Ishikawa (cell line): Measurements from ENCODE around the gene RASAL3.

Experiments
- CEBPB ChIP-seq: IDR thresholded peaks from 2 replicates; pipeline ENCODE4 v1.6.1; 2012
- CREB1 ChIP-seq: IDR thresholded peaks from 2 replicates; pipeline ENCODE4 v1.6.1; 2012; ENCODE audit warnings: low read depth
- EGR1 ChIP-seq: IDR thresholded peaks from 2 replicates; pipeline ENCODE4 v1.6.1; 2012
- FOXM1 ChIP-seq: IDR thresholded peaks from 2 replicates; pipeline ENCODE4 v1.6.1; 2012; ENCODE audit warnings: low read depth, borderline replicate concordance
- NFIC ChIP-seq: IDR thresholded peaks from 2 replicates; pipeline ENCODE4 v1.6.1; 2012
- RAD21 ChIP-seq: IDR thresholded peaks from 2 replicates; pipeline ENCODE4 v1.6.1; 2012; ENCODE audit warnings: low read depth
- REST ChIP-seq: IDR thresholded peaks from 2 replicates; pipeline ENCODE4 v1.6.1; 2012; ENCODE audit warnings: low read depth, mild to moderate bottlenecking
- ZBTB7A ChIP-seq: IDR thresholded peaks from 2 replicates; pipeline ENCODE4 v1.6.1; 2012; ENCODE audit warnings: low read depth
- TF ChIP-seq, protein P1 (sequence below): IDR thresholded peaks from 2 replicates; pipeline ENCODE4 v1.6.1; 2012

The RASAL3 gene

GRCh38 chr19:15404097-15404779 lies 60.1 kb downstream of the RASAL3 start:
- TF ChIP-seq CEBPB (no peak), FOXM1 (no peak)

DNA sequence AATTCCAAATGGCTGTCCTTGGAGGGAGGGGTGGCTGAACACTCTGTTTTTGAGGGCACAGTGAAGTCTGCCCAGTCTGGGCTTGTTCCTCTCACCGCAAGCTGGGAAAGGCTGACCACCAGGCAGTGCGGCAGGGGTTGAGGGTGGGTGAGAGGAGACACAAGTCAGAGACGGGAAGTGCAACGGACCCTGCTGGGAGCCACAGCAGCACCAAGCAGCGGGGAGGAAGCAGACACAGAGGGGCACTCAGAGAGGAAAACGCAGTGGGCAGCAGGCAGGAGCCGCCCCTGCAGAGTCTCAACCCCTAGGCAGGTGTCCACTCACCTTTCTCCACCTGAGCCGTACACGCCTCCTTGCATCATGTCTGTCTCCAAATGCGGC lies 61.2 kb downstream of the RASAL3 start:
- no peak for TF ChIP-seq ZBTB7A
- TF ChIP-seq, protein P1, sequence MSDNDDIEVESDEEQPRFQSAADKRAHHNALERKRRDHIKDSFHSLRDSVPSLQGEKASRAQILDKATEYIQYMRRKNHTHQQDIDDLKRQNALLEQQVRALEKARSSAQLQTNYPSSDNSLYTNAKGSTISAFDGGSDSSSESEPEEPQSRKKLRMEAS: no peak

GRCh38 chr19:15402411-15403150 lies 61.8 kb downstream of the RASAL3 start:
- no peak for TF ChIP-seq NFIC
- TF ChIP-seq CREB1: no peak
- TF ChIP-seq RAD21: no peak
- no peak for TF ChIP-seq ZBTB7A
- TF ChIP-seq, protein P1: no peak
- no peak for TF ChIP-seq REST
- TF ChIP-seq EGR1: no peak
